Measurements from ENCODE around the gene ZAP70.

Gene ZAP70

DNA sequence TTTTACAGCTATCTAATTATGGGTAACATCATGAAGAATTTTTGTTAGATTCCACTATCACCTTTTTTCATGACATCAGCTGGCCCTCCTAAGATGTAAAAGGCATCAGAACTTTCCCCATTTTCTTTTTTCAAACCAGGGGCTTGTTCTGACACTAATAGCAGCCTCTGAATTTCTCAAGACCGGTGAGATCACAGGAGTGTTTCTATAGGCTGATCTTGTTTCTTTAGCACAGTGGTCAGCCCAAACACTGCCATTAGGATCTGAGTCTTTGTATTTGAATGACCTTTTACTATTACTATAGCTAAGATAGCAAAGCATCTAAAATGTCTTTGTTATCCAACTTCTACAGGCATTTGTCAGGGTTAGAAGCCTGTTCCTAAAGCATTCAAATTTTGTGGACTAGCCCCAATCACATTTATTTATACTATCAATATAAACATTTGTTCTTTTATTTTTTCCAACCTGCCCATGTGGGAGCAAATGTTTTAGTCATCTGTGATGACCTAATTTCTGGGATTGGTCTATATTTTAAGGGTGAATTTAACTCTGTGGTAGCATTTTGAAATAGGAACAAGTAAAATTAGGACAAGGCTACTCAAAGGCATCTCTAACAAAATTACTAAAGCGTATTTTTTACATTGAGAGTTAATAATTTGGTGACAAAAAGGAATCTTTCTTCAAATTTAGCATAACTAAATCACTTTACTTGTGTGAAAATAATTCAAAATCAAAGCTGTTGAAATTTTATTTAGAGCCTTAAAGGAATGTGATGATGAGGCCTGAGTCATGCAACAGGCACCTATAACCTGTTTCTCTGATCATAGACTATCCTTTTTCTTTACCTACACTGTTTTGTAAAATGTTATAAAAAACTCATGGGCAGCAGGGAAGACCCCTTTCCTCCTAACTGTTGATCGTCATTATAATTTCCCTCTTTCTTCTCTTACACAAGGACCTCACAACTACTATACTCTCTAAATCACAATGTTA is 39.3 kb downstream of the ZAP70 start:
- DNase-seq (ENCODE audit: low read depth, low spot score), result no peak

DNA sequence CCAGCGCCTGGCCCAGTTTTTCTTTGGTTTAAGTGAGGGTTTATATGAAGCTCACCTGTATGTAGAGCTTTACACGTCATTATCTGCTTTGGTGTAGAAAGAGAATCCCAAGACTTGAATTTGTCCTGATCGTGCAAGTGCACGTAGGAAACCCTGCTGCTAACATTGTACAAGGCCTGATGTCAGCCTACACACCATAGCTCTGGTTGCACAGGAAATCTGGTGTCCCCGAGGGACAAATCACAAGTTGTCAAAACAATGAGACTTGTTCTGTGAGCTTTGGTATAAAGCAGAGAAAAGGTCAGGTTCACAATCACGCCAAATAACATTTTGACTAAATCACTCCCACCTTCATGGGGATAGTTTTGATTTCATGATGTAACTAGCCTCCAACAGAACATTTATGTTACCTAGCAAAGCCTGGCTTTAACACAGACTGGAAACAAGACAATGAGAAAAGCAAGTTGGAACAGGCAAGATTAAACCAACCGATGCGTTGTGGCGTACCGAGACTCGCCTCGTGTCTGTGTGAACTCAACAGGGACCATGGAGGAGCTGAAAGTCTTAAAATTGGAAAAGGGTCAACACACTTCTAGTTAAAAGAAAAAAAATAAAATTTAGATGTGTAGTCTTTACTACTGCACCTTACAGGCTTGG is 41.4 kb downstream of the ZAP70 start:
- no peak for DNase-seq (ENCODE audit: low read depth, low spot score)

DNA sequence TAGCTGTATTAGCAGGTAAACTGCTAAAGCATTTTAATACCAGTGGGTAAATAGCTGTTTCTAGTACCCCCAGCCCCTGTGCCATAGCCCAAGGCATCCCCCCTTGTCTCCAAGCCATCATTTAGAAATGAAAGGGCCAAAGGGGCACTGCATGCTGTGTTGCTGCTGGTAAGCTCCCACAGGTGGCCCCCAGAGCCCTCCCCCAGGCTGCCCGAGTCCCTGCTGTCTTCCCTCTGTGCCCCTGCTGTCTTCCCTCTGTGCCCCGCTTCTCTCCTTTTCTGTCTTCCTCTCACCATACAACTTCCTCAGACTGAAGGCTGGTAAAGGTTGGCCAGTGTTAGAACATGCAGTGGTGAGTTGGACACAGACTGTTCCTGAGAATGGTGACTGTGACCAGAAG is 42.1 kb downstream of the ZAP70 start:
- DNase-seq (ENCODE audit: low read depth, low spot score), result no peak

DNA sequence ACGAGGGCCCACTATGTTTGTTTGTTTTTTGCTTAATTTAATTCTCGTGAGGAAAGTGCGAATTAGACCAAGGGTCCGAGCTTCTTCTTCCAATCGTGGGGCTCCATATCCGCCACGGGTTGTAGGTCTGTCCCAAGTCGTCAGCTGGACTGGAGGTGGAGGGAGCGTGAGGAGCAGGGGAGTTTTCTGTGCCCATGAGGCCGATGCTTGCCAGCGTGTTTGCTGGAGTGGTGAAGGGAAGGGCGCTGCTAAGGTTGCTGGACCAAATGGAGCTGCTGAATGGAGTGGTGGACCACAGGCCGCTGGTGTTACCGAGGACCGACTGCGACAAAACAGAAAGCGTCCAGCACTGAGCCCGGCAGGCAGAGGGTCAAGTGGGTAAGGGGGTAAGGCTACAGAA is 43.7 kb downstream of the ZAP70 start:
- DNase-seq (ENCODE audit: low read depth, low spot score), result no peak

DNA sequence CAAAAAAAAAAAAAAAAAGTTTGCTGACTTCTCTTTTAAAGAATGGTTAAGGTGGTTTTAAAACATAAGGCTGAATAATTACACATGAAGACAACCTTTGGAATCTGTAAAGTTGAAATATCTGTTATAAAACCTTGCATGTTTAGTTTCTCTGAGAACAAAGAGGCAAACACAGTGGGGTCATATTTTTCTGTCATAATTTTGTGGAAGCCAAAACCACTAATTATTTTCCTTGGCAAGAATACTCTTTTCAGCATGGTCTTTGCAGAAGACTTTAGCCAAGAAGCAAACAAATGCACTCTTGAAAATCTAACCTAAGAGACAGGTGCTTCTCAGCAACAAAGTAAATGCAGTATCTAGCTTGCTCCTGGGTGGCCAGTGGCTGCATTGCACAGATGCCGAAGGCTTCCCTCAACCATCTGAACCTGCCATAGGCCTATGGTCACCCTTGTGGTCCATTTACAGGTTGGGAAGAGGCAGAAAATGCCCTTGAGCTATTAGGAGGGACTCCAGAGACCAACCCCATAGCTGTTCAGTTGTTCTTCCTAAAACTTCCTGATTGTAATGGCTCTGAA is 44.8 kb downstream of the ZAP70 start:
- no peak for DNase-seq (ENCODE audit: low read depth, low spot score)

DNA sequence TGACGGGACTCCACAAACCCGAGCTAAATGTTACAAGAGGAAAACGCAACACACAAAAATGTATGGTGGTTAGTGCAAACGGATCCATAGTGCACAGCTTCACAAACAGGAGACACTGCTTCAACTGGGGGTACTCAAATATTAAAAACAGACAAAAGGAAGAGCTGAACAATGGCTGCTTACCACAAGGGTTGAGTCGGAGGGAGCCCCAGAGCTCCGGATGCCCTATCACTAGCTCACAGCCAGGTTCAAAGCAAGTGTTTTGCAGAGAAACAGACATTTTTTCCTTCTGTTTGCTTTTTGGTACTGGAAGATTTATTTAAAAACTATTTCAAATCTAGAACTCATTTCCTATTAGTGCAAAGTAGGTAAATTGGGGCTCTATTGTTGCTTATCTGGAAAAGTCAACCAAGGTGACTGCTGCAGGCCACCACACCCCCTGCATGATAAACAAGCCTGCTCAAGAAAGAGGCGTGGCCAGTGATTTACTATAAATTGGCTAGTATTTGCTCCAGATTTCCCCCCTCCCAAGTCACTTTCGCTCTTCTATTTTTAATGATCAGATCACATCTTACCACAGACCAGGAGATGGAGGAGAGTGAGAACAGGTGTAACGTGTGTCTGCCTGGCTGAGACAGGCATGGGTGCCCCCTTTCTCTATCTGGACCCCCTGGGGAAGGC is 46.5 kb downstream of the ZAP70 start:
- no peak for DNase-seq (ENCODE audit: low read depth, low spot score)

DNA sequence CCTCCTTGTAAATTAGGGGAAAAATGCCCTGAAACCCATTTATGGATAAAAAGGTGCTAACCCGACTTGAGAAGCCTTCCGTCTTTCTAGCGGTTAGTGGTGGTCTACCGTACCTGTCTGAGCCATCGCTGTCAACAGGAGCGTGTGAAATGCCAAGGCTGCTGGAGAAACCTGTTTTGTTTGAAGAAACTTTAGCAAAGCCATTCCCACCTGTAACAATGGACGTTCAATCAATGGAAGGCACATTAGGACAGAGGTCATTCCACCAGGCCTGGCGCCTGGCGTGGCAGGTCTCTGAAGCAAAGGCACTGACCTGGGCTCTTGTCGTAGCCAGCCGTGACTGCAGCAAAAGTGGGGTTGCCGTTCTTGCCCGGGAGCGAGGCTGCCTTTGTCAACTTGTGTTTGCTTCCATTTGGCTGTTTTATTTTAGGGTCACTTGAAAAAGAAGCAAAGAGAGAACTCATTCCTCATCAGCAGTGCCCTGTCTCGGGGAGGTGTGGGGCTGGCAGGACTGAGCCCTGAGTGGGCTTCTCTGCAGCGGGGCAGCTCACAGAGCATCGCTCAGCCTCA is 47.2 kb downstream of the ZAP70 start:
- no peak for DNase-seq (ENCODE audit: low read depth, low spot score)

DNA sequence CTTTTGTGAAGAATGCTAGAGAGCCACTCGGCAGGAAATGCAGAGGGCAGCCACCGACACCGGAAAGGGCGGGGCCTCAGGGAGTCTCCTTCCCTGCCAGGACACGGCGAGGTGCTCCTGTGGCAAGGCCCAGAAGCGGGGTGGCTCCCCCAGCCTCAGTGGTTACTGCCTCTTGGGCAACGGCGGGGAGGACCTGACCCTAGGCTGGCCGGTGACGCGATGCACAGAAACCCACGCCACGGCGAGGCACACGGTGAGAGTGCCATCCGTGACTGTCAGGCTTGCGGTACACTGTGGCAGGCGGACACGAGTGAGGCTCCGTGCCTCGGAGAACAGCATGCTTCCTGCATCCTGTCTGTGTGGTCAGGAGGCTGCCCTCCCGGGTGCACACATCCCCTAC is 47.8 kb downstream of the ZAP70 start:
- DNase-seq (ENCODE audit: low read depth, low spot score), result no peak

DNA sequence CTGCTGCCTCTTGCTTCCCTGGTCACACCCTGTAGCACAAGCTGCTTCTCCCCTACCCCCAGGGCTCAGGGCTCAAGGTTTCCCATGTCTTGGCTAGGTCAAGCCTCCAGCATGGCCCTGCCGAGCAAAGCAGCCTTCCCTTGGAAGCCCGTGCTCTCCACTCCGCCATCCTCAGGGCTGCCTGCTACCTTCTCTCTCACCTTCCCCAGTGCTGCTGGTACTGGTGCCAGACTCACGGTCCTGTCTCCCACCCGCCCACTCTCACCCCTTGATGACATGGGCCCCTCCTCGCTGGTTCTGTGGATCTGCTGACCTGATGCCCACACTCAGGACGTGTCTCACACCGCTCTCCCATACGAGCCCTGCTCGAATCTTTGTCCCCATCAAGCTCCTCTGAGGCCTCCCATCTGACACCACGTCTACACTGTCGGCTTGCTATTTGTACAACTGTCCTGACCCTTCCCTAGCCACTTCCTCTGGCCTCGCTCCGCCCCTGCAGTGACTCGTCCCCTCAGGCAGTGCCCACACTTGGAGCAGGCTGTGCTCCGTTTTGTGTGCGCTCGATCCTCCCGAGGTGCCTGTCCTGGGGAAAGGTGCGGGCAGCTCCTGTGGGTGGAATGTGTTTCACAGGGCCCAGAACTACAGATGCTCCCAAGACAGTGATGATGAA is 49.9 kb downstream of the ZAP70 start:
- DNase-seq (ENCODE audit: low read depth, low spot score), result no peak

DNA sequence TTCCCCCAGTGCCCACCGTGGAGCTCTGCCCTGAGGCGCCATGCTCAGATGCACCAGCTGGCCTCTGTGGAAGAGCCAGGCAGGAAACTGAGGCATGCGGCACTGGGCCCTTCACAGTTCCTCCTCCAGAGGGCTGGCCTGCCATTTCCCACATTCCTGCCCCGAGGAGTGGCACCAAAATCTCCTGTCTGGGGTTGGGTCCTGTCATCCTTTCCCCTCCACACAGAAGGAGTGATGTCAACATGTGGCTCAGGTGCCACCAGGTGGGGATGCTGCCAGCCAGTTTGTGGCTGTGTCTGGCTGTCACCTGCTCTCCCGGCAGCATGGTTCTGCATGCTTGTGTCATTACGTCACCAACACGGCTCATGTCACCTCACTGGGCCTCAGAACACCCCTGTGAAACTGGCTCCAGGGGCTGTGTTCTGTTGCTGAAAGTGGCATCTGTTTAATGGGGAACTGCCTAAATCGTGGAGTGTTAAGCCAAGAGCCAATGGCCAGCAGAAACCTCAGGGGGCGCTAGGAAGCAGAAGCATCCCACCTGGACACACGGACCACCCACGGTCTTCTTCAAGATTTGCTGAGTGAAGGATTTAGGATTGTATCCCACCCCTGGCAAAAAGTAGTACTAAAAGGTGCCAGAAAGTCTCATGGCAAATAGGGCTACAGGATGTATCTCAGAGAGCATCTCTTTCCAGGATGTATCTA is 51.3 kb downstream of the ZAP70 start:
- DNase-seq (ENCODE audit: low read depth, low spot score), result no peak

DNA sequence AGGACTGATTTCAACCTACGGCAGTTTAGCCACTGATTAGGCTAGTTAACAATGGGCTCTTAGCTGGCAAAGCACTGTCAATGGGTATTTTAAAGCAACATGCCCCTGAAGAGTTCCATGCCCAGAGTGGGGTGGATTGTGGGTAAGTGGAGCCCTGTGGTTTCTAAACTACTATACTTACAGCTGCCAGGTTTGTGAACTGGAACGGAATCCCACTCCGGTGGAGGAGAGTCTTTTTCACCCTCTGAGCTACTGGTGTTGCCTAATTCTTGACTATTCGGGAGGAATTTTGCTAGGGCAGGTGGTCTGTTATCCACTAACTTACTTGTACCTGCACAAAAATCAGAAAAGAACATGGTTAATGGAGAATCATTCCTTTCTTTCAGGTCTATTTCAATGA is 52.6 kb downstream of the ZAP70 start:
- DNase-seq (ENCODE audit: low read depth, low spot score), result no peak

DNA sequence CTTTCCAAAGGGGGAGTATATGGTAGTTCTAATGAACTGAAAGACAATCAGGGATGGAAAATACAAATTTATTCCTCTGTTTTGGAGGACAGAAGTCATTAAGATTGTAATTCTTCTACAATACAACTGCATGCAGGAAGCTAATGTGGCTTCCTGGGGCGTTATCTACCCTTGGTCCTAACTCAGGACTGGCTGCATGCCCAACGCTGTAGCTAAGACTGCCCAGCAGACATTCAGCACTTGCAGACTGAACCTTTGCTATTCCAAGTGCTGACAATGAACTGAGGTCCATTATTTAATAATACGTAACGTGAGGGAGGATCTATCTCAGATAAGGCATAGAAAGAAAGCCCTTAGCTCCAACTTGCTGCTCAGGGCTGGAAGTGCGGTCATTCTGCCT is 53.2 kb downstream of the ZAP70 start:
- DNase-seq (ENCODE audit: low read depth, low spot score), result no peak

DNA sequence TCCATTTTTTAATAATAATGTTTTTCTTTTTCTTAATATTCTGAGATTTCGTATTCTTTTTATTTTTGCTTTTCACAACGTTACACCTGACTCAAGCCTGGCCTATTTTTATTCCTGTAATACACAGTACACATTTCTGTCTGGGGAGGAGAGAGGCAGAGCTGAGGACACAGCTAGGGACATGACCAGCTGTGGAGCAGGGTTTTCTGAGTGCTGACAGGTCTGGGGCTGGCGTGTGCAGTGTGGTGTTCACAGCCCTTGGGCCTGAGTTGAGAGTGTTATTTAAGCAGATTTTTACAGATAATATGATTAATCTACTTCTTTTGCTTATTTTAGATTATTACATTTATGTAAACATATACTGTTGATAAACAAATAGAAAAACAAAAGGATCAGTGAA is 55.9 kb downstream of the ZAP70 start:
- DNase-seq (ENCODE audit: low read depth, low spot score), result no peak

DNA sequence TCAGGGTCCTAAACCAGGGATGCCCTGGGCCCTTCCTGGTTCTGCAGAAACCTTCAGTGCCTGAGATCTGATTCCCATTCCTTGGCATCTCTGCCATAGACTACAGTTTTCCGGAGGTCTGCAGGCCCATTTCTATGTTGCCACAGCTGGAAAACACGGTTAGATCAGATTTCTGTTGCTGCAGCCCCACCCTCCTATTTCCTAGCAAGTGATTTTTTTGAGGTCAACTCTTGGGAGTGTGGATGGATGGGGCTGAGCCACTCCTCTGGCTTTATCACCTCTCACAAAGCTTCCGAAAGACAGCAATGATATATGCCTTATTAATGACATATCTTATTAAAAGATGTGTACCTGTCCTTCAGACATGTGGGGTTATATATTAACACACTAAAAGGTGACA is 56.3 kb downstream of the ZAP70 start:
- no peak for DNase-seq (ENCODE audit: low read depth, low spot score)

DNA sequence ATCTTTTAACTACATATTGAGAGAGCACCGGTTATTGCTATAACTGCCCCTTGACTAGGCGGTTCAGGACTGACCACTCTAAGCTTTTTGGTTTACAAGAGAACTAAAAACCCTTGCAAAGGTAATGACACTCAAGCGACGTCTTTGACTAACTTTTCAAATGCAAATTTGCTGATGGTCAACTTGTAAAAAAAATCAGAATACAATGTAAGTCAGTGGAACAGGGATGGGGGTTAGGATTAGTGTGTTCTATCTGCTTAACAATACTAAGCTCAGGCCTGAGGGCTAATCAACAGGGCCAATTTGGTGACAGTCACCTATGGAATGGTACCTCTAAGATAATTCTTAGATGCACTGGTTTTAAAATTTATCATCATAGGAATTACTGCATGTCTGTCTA is 57.1 kb downstream of the ZAP70 start:
- no peak for DNase-seq (ENCODE audit: low read depth, low spot score)

DNA sequence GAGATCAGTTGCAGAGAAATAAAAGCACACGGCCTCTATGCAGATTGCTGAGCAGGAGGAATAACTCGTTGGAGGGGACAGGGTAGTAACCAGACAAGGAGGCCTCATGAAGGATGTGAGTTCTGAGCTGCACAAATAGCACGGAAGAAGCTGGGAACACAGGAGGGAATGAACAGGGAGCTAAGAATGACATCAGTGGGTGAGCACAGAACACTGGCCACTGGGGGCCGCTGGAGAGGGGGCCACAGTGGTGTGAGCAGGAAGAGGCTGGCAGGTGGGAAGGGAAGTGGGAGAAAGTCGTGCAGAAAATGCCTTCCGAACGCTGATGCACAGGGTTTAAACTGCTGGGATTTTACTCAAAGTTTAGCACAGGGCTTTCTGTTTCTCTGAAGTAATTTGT is 61.0 kb downstream of the ZAP70 start:
- DNase-seq (ENCODE audit: low read depth, low spot score), result no peak

DNA sequence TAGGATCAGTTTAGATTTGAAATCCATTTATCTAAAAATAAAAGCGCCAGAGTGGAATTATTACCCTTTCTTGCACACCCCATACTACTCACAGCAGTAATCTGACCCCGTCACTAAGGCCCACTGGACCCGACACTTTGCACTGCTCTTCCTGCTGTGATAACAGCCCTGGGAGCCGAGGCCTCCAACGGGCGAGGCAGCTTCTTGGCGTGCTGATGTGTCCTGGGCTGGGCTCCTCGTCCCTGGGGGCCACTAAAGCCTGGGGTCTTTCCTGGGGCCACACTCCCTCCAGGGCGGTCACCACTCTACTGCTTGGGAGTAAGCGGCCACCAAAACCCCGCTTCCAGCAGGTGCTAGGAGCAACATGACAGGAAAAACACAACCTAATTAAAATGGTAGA is 61.7 kb downstream of the ZAP70 start:
- DNase-seq (ENCODE audit: low read depth, low spot score), result no peak

DNA sequence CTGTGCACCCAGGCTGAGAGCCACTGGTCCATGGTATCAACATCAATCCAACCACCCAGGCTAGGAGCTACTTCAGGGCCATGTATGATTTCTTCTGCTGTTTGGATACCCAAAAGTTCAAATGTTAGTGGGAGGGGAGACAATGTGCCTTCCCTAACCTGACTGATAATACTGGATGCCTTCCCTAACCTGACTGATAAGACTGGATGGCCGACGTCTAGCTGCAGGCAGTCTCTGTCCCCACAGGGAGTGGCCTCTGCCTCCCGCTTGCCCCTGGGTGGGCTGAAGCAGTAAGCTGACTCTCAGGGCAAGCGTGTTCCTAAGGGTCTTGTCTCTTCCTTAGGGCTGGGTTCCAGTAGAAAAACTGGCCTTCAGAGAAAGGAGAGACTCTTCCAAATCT is 65.8 kb downstream of the ZAP70 start:
- DNase-seq (ENCODE audit: low read depth, low spot score), result no peak

DNA sequence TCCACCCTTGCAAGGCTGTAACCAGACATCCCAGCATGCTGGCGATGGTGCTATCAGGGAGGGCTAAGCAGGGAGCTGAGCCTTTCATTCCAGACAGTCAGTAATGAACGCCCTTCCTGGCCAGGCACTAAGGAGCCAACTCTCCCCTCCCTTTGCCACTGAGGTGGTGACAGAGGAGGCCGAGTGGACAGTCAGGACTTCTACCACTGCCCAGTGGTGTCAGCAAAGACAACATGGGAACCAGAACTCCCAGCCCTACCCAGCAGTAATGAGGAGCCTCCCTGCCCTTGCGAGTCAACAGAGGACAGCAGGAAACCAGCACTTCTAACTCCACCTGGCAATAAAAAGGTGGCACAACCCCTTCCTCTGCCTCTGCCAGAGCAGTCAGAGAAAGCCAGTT is 68.6 kb downstream of the ZAP70 start:
- DNase-seq (ENCODE audit: low read depth, low spot score), result no peak

DNA sequence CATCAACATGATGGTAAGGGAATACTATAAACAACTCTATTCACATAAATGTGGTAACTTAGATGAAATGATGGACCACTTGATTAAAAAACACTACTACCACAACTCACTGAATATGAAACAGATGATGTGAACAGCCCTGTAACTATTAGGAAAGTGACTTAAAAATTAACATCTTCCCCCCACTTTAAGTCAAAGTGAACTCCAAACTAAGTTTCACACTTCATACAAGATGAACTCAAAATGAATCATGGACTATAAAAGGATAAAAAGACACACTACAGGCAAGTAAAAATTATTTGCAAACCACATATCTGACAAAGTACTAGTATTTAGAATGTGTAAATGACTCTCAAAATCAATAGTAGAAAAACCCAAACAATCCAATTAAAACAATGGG is 71.6 kb downstream of the ZAP70 start:
- no peak for DNase-seq (ENCODE audit: low read depth, low spot score)

DNA sequence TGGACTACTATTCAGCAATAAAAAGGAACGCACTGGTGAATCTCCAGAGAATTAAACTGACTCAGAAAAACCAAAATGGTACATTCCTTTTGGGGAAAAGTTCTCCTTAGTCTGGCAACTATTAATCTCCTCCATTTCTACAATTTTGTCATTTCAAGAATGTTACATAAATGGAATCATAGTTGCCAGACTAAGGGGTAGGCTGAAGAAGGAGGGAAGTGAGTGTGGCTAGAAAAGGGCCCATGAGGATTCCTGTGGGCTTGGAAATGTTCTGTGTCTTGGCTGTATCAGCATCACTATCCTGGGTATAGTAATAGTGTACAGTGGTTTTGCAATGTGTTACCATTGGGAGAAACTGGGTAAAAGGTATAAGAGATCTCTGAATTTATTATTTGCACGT is 72.4 kb downstream of the ZAP70 start:
- no peak for DNase-seq (ENCODE audit: low read depth, low spot score)
